ENCODE measurements around the gene CLEC7A.
A peak's percentile ranks its signal among the peaks of the same experiment; 100 is the strongest.

Gene CLEC7A

DNA sequence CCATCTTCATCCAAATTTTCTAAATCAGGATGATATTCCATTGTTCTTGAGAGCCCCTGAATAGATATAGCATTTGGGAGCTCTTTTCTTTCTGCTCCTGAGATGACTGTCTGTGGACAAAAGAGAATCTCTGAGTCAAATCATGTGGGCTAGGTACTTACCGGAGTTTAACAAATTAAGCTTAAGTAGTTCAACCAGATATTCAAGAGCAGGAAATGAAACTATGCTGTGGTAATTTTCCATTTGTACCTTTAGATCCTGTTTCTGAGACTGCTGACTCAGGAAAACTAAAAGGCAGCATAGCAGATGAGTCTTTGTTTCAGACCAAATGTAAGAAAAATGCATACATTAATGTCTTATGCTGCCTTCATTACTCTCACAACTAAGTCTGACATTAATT is at the start of gene CLEC7A:
Gene CLEC7A, minus strand, starts transcription at position 158 of the 400 bp plus-strand sequence. Its CDS starts 117 bp downstream, at position 41.
- DNase-seq (ENCODE audit: low read depth in 2 of 2) = no peak

DNA sequence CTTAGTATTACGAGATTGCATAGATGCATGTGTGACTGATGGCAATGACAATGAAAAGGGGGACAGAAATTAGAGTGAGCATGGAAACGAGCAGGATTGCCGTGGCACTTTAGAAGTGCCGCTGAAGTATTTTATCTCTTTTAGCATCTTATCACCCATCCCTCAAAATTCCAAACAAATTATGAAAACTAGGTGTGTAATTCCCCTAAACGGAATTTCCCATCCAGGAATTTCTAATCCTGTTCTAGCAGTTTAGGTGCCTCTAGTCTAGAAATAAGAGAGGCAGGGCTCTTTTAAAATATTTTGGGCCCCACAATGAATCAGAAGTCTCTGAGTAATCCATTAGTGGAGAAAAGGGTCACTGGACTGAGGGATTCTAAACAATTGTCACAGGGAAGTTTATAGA is 49.8 kb upstream of the CLEC7A start:
- no peak for DNase-seq (ENCODE audit: low read depth in 2 of 2)

DNA sequence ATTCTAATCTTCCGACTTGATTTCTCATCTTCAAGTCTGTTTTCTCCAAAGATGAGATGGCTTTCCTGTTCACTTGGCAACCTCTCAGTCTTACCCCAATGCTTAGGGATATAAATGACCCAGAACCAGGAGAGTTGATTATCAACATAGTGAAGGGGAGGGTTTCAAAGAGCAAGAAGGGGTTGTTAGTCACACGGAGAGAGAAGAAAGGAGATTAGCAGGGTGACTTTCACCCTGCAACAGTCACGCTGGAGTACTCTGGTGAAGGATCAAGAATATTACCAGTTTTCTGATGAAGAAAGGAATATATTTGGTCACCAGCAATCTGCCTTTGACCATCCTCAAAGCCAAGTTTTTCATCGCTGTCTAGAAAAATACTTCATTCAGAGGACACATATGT is 48.8 kb upstream of the CLEC7A start, which contains the start of gene TMEM52B:
Gene TMEM52B, plus strand, starts transcription at position 212 of the 400 bp plus-strand sequence. CDS start 543 bp downstream, outside the sequence.
- DNase-seq (ENCODE audit: low read depth in 2 of 2) = no peak

DNA sequence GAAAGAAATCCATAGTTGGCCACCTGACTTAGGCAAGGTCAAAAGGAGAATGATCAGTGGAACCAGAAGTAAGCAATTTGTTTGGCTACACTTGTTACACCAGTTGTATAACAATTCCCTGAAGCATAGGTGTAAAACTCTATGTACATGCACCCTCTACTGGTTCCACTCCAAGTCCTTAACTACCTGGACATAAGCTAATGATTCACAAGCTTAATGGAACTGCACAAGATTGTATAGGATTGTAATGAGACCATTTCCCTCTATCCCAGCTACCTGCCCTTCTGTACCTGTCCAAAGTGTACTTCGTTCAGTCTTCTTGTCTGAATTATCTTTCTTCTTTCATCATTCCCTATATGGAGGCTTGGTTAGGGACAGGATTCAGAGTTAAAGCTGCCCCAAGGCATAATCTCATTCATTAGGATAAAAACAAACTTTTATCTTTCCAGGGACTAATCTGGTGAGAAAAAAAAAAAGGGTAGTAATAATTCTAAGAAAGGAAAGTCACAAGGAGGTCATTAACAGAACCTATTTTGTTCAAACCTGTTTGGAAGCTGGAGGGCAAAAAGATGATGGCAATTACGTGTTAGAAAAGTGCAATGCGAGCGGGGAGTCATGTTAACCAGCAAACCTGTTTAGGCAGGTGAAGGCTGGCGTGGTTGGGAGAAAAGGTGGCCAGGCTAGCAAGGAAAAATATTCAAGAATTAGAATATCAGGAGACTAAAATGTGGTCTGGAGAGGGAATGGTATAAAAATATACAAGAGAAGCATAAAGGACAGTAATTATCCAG is 46.0 kb upstream of the CLEC7A start:
- DNase-seq (ENCODE audit: low read depth in 2 of 2) = no peak

DNA sequence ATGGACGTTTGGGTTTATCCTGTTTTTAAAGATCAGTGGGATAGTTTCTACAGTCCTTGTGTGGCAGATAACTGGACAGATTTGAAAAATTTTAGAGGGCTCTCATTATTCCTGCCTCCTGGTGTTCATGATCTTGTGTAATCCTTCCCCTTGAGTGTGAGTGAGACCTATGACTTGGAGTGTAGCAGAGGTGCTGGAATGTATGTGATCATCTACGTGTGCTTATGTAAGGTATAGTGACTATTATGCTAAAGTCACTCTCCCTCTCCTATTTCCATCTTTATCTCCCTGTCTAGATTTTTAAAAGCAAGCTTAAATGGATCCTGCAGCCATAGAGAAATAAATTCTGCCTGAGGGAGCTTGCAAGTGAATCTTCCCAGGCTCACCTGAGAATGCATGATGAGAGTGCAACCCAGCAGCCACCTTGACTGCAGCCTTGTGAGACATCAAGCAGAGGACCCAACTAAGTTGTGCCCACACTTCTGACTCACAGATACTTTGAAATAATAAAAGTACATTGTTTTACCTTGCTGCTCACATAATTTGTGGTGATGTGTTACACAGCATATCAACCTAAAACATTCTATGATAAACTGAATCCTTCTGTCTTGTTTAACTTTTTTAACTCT is 45.1 kb upstream of the CLEC7A start:
- no peak for DNase-seq (ENCODE audit: low read depth in 2 of 2)

DNA sequence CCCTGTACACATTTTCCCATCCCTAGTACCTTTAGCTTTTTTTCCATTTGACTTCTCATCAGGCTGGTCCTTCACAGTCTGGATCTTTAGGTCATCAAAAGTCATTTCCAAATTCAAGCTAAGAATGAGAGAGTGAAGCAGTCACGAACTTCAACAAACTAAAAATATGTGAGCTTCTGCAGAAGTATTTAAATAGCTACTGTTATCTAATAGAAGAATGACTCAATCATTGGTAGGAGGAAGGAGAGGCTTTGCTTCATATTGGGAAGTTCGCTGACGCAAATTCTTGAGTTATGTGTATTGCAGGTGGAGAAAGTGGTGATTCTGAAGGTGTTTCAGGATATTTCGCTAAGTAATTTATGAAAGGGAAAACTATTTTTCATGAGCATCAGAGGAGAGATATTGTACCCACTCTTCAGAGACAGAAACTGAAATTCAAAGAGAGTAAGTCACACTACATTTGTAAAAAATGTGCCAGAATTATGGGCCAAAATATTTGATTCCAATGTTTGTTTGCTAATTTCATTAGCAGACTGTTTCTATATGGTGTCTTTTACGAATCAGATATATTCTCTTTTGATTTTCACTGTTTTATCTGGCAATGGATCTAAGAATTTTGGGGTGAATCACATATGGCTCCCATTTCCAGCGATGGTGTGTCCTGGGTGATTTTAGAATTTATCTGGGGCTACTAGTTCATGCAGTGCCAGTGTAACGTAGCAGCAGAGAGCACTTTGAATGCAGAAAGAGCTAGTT is 42.2 kb upstream of the CLEC7A start, which contains the start of gene OLR1:
Gene OLR1, minus strand, starts transcription at position 160 of the 756 bp plus-strand sequence. Its CDS starts 55 bp downstream, at position 105.
- no peak for DNase-seq (ENCODE audit: low read depth in 2 of 2)

DNA sequence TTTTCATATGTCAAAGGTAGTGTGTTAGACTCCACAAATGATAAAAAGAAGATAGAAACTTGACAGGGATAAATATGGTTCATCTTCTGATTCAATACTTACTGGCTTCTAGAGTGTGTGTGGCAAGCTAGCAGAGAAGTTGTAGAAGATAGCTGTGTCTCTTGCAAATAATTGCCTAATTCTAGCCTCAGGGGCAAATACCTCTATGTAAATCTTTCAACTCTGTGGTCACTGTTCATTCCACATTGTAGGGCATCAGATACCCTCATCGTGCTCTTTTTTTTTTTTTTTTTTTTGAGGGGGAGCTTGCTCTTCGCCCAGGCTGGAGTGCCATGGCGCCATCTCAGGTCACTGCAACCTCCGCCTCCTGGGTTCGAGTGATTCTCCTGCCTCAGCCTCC is 40.2 kb upstream of the CLEC7A start:
- no peak for DNase-seq (ENCODE audit: low read depth in 2 of 2)

DNA sequence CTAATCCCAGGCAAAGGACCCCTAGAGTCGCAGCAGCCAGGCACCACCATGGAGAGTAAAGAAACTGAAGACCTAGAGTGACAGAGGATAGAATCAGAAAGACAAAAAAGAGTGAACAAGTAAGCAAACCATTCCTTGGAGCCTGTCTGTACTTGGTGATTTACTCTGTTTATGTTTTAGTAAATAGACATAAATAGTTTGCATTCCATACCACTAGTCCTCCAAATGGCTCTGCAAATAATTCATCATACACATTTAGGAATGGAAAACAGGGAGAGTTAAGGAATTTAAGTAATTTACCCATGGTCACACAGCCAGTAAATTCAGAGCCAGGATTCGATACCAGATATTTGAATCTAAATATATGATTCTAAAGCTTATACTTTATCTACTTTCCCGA is 39.1 kb upstream of the CLEC7A start:
- no peak for DNase-seq (ENCODE audit: low read depth in 2 of 2)

DNA sequence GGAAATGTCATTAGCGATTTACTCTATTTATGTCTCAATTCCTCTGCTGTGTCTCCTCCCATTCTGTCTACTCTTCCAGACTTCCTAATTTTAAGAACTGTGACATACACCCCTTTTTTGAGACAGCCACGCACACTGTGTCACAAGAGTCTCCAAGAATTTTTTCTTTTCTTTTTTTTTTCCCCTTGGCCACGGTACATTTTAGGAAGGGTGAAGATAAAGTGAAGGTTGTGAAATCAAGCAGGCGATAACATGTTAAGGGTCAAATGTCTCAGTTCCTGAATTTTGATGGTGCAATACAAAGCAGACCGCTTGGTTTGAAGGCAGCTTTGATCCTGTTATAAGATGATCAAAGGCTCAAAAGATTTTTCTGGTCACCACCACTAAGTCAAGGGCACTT is 37.6 kb upstream of the CLEC7A start:
- DNase-seq (ENCODE audit: low read depth in 2 of 2) = no peak

DNA sequence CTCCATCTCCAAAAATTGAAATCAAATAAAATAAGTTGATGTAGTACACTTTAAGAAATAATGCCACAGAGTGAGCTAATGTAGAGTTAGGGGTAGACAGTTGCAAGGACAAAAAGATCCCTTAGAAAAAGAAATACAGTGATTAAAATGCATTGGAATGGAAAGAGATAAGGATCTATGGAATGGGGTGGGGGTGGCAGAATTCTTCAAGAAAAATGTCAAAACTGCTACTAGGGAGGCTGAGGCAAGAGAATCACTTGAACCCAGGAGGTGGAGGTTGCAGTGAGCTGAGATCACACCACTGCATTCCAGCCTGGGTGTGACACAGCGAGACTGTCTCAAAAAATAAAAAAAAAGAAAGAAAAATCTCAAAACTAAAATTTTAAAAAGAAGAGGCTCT is 35.4 kb upstream of the CLEC7A start:
- no peak for DNase-seq (ENCODE audit: low read depth in 2 of 2)

DNA sequence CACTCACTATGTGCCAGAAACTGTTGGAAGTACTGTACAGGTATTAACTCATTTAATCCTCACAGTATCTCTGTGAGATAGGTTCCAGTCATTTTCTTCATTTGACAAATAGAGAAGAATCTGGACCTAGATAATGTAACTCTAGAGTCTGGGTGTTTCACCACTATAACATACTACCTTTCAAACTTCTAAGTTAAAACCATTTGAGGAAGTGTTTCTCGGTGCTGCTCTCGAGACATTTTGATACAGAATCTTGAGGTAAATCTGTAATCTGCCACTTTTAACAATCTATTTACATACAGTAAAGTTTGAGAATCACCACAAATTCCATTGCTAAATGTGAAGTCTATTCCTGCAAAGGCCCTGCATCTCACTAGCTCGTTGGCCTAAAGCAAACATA is 33.1 kb upstream of the CLEC7A start:
- no peak for DNase-seq (ENCODE audit: low read depth in 2 of 2)

DNA sequence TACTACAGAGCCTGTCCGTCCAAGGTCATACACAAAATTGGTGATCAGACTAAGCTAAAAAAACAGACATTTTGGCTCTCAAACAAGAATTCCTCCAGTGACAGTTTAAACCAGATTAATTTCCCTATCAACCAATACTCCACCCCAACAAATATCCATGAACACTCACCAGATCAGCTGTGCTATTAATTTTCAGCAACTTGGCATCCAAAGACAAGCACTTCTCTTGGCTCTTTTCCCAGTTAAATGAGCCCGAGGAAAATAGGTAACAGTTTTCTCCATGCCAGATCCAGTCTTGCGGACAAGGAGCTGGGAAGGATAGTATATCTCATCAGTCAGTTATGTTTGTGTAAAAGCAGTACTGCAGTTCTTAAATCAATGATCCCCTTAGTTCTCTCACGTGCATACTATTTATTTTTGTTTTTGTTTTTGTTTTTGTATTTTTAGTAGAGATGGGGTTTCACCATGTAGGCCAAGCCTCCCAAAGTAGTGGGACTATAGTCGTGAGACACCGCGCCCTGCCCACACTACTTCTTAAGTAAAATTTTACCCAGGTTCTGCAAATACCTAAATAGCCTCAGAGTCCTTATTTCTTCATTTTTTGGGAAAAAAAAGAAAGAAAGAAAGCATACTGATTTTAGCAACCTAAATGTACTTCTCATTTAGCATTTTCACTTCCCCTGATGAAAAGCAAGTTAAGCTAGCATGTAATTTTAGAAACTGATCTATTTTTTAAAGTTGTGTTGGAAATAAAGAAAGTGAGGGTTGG is 30.8 kb upstream of the CLEC7A start:
- no peak for DNase-seq (ENCODE audit: low read depth in 2 of 2)

DNA sequence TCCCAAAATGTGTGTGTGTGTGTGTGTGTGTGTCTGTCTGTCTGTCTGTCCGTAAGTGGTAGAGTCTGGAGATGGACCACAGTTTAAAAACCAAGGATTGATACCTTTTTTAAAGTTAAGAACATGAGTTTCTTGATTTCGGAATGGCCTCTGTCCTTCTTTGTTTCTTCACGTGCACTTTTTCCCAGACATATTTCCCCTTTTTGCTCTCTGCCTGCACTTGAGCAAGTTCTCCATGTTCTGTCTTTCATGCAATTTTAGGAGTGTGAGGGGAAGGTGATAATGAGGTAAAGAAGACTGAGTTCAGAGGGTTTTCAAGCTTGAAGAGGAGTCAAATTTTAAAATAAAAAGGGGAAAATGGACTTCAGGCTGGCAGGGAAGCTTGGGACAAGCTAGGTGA is 29.3 kb upstream of the CLEC7A start:
- no peak for DNase-seq (ENCODE audit: low read depth in 2 of 2)

DNA sequence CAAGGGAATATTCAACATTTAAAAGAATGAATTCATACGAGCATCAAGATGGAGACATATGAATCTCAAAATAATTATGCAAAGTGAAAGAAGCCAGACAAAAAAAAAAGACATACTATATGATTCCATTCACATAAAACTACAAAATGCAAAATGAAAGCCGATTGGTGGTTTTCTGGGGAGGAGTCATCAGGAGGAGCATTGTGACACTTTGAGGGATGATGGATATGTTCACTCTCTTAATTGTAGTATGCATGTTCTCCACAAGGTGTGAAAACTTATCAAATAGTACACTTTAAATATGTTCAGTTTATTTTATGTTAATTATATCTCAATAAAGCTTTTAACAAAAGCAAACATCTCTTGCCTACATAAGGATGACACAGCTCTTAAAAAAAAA is 28.4 kb upstream of the CLEC7A start:
- no peak for DNase-seq (ENCODE audit: low read depth in 2 of 2)

DNA sequence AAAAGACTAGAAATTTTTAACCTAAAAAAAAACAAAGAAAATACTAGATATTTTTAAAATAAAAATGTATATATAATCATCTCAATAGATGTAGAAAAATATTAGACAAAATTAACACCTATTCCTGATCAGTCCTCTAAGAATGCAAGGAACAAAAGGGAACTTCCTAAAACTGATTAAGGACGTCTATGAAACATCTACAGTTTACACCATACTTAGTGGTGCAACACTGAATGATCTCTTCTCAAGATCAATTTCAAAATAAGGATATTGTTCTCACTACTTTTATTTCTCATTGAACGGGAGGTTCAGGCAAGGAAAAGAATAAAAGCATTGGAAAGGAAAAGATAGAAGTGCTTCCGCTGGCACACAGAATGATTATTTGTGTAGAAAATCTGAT is 26.0 kb upstream of the CLEC7A start:
- no peak for DNase-seq (ENCODE audit: low read depth in 2 of 2)

DNA sequence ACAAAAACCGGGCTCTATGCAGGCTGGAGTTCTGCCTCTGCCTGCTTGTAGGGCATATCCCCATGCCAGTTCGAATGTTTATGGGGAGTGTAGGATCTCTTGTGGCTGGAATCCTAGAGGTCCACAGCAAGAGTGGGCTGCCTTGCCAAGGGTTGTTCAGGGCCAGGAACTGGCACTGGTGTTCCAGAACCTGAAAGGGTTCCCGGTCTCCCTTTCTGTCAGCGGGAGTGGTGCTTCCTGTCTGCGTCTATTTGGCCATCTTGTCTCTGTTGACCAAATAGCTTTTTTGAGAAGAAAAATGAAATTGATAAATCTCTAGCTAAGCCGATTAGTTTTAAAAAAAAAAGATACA is 24.1 kb upstream of the CLEC7A start:
- no peak for DNase-seq (ENCODE audit: low read depth in 2 of 2)

DNA sequence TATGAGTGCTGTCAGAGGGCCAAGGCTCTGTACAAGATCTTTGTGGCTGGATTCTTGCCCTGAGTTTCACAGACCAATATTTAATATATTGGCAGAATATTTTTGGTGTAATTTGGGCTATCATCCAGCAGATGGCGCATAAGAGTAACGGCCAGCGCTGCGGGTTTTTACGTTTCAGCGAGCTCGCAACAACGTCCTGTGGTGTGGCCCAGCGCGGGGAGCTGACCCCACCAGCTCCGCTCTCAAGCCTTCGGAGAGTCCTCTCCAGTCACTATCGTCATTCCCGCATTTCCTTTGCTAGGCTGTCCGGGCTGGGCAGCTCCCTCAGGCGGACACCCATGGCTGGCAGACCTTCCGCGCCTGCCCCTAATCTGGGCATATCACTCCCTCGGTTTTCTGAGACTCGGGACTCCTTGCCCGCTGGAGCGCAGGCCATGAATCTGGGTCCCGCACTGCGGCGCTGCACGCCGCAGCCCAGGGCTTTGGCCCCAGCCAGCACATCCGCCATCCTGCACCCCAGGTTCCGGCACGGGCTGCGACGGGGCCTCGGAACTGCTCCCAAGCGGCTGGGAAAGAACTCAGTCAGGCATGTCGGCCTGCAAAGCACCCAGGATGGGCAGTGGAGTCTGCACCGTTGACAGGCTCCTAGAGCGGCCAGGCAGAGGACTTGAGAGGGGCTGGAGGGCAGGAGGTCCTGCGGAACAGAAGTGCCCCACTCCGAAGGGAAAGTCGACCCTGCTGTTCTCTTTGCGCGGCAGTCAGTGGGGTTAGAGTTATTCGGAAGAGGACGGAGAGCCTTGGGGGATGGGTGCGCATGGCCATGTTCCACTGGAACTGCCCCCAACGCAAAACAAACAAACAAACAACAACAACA is 23.5 kb upstream of the CLEC7A start:
- peak; percentile 1 to 14 for DNase-seq (ENCODE audit: low read depth in 2 of 2)

DNA sequence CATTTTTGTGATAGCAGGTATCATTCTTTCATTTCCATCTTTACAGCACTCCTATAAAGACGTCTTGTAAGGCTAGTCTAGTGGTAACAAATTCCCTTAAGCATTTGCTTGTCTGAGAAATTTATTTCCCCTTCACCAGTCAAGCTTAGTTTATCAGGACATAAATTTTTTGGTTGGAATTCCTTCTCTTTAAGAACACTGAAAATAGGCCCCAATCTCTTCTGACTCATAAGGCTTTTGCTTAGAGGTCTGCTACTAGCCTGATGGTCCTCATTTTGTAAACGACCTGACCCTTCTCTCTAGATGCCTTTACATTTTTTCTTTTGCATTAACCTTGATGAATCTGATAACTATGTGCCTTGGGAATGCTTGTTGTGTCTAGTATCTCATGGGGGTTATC is 21.6 kb upstream of the CLEC7A start:
- DNase-seq (ENCODE audit: low read depth in 2 of 2) = no peak

DNA sequence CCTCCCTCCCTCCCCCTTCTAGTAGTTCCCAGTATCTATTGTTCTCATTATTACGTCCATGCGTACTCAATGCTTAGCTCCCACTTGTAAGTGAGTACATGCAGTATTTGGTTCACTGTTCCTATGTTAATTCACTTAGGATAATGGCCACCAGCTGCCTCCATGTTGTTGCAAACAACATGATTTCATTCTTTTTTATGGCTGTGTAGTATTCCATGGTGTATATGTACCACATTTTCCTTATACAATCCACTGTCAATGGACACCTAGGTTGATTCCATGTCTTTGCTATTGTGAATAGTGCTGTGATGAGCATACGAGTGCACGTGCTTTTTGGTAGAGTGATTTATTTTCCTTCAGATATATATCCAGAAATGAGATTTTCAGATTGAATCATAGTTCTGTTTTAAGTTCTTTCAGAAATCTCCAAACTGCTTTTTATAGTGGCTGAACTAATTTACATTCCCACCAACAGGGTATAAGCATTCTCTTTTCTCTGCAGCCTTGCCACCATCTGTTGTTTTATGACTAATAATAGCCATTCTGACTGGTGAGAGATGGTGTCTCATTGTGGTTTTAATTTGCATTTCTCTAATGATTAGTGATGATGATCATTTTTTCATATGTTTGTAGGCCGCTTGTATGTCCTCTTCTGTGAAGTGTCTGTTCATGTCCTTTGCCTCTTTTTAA is 17.9 kb upstream of the CLEC7A start:
- DNase-seq (ENCODE audit: low read depth in 2 of 2) = no peak

DNA sequence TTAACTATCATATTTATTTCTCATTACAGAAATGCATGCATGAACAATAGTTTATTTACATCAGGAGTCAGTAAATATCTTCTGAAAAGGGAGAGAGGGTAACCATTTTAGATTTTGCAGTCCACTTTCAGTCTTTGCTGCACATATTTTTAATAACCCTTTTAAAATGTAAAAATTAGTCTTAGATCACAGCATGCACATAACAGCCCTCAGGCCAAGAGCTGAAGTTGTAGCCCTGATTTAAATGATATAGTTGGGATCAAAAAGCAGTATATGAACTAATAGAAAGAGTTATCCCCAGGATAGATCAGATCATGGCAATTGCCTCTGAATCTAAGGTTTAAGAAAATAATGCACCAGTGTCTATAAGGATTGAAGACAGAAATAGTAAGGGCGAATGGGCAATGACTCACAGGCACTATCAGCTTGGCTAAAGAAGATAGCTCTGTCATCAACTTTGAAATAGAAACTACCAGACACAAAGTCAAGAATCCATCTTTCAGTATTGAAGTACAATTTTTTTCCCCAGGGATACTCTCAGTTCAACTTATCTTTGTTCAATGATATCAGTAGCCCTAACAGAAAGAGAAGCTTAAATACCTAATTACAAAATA is 13.1 kb upstream of the CLEC7A start:
- DNase-seq (ENCODE audit: low read depth in 2 of 2) = no peak
